A549 (cell line): ENCODE data around the gene ARHGAP40.

Experiments used
- KDM1A ChIP-seq: fragments of 200-600 bp; sonication (generic); IDR thresholded peaks from 2 replicates; pipeline ENCODE4 v1.6.1; 2016; ENCODE audit warnings: low read depth, mild to moderate bottlenecking
- MAFK ChIP-seq: fragments of 450-650 bp; IDR thresholded peaks from 2 replicates; pipeline ENCODE4 v1.6.1; 2014; ENCODE audit not compliant: partially characterized antibody
- POLR2A ChIP-seq: IDR thresholded peaks from 2 replicates; pipeline ENCODE4 v1.6.1; 2012; ENCODE audit warnings: mild to moderate bottlenecking, low read length
- POLR2AphosphoS2 ChIP-seq: conservative IDR thresholded peaks from 2 replicates; pipeline ENCODE4 v1.6.1; 2012; ENCODE audit warnings: low read length, improper control_type of control experiment, inconsistent platforms
- RCOR1 ChIP-seq: fragments of 150-350 bp; IDR thresholded peaks from 2 replicates; pipeline ENCODE4 v1.6.1; 2014; ENCODE audit warnings: antibody characterized with exemption, low read length, low read depth
- RFX5 ChIP-seq: fragments of 450-650 bp; IDR thresholded peaks from 2 replicates; pipeline ENCODE4 v1.7.1; 2014; ENCODE audit warnings: antibody characterized with exemption, mild to moderate bottlenecking, moderate library complexity
- TF ChIP-seq, protein P1 (sequence below): fragments of >200 bp; sonication (Bioruptor Twin); formaldehyde crosslinking; IDR thresholded peaks from 3 replicates; pipeline ENCODE4 v1.5.1; 2016
- TF ChIP-seq, protein P2 (sequence below): fragments of 150-350 bp; IDR thresholded peaks from 2 replicates; pipeline ENCODE4 v1.6.1; 2014; ENCODE audit warnings: low read depth, mild to moderate bottlenecking, low read length
- TF ChIP-seq, protein P3 (sequence below): fragments of >200 bp; sonication (Bioruptor Twin); formaldehyde crosslinking; IDR thresholded peaks from 3 replicates; pipeline ENCODE4 v1.6.1; 2016
- TF ChIP-seq, protein P4 (sequence below): IDR thresholded peaks from 2 replicates; pipeline ENCODE4 v1.6.1; 2012
- TF ChIP-seq, protein P5 (sequence below): fragments of 450-650 bp; IDR thresholded peaks from 2 replicates; pipeline ENCODE4 v1.6.1; 2014; ENCODE audit warnings: antibody characterized with exemption

DNA sequence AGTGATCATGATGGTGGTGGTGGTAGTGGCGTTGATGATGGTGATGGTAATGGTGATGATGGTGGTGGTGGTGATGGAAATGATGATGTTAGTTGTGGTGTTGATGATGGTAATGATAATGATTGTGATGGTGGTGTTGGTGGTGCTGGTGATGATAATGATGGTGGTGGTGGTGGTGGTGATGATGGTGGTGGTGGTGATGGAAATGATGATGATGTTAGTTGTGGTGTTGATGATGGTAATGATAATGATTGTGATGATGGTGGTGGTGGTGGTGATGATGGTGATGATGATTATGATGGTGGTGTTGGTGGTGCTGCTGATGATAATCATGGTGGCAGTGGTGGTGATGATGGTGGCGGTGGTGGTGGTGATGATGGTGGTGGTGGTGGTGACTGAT, 51.4 kb downstream of the ARHGAP40 start:
- TF ChIP-seq, protein P1, sequence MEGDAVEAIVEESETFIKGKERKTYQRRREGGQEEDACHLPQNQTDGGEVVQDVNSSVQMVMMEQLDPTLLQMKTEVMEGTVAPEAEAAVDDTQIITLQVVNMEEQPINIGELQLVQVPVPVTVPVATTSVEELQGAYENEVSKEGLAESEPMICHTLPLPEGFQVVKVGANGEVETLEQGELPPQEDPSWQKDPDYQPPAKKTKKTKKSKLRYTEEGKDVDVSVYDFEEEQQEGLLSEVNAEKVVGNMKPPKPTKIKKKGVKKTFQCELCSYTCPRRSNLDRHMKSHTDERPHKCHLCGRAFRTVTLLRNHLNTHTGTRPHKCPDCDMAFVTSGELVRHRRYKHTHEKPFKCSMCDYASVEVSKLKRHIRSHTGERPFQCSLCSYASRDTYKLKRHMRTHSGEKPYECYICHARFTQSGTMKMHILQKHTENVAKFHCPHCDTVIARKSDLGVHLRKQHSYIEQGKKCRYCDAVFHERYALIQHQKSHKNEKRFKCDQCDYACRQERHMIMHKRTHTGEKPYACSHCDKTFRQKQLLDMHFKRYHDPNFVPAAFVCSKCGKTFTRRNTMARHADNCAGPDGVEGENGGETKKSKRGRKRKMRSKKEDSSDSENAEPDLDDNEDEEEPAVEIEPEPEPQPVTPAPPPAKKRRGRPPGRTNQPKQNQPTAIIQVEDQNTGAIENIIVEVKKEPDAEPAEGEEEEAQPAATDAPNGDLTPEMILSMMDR = no peak
- no peak for TF ChIP-seq RCOR1
- no peak for TF ChIP-seq RFX5
- no peak for TF ChIP-seq MAFK
- TF ChIP-seq, protein P2, sequence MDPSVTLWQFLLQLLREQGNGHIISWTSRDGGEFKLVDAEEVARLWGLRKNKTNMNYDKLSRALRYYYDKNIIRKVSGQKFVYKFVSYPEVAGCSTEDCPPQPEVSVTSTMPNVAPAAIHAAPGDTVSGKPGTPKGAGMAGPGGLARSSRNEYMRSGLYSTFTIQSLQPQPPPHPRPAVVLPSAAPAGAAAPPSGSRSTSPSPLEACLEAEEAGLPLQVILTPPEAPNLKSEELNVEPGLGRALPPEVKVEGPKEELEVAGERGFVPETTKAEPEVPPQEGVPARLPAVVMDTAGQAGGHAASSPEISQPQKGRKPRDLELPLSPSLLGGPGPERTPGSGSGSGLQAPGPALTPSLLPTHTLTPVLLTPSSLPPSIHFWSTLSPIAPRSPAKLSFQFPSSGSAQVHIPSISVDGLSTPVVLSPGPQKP = no peak
- TF ChIP-seq, protein P3, sequence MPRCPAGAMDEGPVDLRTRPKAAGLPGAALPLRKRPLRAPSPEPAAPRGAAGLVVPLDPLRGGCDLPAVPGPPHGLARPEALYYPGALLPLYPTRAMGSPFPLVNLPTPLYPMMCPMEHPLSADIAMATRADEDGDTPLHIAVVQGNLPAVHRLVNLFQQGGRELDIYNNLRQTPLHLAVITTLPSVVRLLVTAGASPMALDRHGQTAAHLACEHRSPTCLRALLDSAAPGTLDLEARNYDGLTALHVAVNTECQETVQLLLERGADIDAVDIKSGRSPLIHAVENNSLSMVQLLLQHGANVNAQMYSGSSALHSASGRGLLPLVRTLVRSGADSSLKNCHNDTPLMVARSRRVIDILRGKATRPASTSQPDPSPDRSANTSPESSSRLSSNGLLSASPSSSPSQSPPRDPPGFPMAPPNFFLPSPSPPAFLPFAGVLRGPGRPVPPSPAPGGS = no peak
- no peak for TF ChIP-seq KDM1A
- no peak for TF ChIP-seq POLR2AphosphoS2
- no peak for TF ChIP-seq POLR2A
- TF ChIP-seq, protein P4, sequence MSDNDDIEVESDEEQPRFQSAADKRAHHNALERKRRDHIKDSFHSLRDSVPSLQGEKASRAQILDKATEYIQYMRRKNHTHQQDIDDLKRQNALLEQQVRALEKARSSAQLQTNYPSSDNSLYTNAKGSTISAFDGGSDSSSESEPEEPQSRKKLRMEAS = no peak
- TF ChIP-seq, protein P5, sequence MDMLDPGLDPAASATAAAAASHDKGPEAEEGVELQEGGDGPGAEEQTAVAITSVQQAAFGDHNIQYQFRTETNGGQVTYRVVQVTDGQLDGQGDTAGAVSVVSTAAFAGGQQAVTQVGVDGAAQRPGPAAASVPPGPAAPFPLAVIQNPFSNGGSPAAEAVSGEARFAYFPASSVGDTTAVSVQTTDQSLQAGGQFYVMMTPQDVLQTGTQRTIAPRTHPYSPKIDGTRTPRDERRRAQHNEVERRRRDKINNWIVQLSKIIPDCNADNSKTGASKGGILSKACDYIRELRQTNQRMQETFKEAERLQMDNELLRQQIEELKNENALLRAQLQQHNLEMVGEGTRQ = no peak
